GM20431 (cell line): ENCODE data around the gene STRADB.

Experiments used
- in situ Hi-C: fragments of 300-500 bp; cut with MseI, MboI; formaldehyde crosslinking; loops from one replicate; pipeline ENCODE4 v1.15.0; 2020; ENCODE audit warnings: low sequenced_read_pairs; ENCODE audit not compliant: unreplicated experiment

The STRADB gene

GRCh38 chr2:201522965-201523364 lies 71.4 kb downstream of the STRADB start:
- in situ Hi-C loops: no loop called here

- in situ Hi-C loops: no loop called here
Measured at GRCh38 chr2:201523506-201523905, 72.0 kb downstream of the STRADB start.
